ENCODE results near the gene OR51B6.
"Not testable (repeated sequence)": the region's sequence is repeated elsewhere in the genome, so short reads cannot be mapped to it uniquely, and the experiment has no call there.

The OR51B6 gene

GRCh38 chr11:5366365-5366764, 15.1 kb downstream of the OR51B6 start:
- not testable (repeated sequence) for FAIRE-seq

- no peak for FAIRE-seq
These were observed 15.5 kb downstream of the OR51B6 start for GRCh38 chr11:5366856-5367255.

- no peak for FAIRE-seq
These were observed 16.3 kb downstream of the OR51B6 start for GRCh38 chr11:5367448-5368074.

GRCh38 chr11:5368502-5369043, 17.3 kb downstream of the OR51B6 start:
- no peak for FAIRE-seq

- FAIRE-seq, result no peak
These were observed 18.5 kb downstream of the OR51B6 start for GRCh38 chr11:5369789-5370188.

- no peak for FAIRE-seq
These were observed 29.5 kb downstream of the OR51B6 start for GRCh38 chr11:5380740-5381342.

- no peak for FAIRE-seq
These were observed 32.3 kb downstream of the OR51B6 start, which contains the start of gene OR51M1 for GRCh38 chr11:5383576-5383975. Gene OR51M1 (plus strand): TSS chr11:5383812. CDS start chr11:5389399, 5,587 bp downstream.

- FAIRE-seq, result no peak
These were observed 33.0 kb downstream of the OR51B6 start for GRCh38 chr11:5384335-5384734.

- no peak for FAIRE-seq
These were observed 38.9 kb downstream of the OR51B6 start for GRCh38 chr11:5390210-5390609.

GRCh38 chr11:5394091-5394490, 42.8 kb downstream of the OR51B6 start:
- FAIRE-seq, result no peak

GRCh38 chr11:5398936-5399335, 47.6 kb downstream of the OR51B6 start:
- no peak for FAIRE-seq
